MM.1S (cell line): ENCODE results near the gene CDK5RAP2.

ENCODE experiments used
- CTCF ChIP-seq: fragments of 300-600 bp; sonication (generic); IDR thresholded peaks from 2 replicates; pipeline ENCODE4 v1.5.1; 2016; ENCODE audit warnings: antibody characterized with exemption, low read length, mixed read lengths
- EZH2 ChIP-seq: fragments of 300-600 bp; sonication (generic); optimal IDR thresholded peaks from 2 replicates; pipeline ENCODE3; 2017; ENCODE audit warnings: low read depth, mild to moderate bottlenecking, antibody characterized with exemption, low read length, mixed read lengths

DNA sequence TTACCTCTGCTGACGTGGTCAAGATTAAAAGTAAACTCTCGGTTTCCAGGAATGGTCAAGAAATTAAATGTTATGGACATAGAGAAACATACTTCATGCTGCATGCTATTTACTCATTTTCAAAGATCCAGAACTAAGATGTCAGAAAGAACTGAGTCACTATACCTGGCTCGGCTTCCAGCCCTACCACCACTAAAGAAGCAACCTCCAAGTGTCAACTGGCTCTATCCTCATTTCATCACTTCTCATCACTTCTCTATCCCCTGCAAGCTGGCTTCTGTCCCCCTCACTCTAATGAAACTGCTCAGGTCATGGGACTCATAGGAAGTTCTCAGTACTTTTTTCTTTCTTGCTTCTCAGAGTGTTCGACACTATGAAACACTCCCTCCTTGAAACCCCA lies 116.2 kb downstream of the CDK5RAP2 start:
- no peak for TF ChIP-seq CTCF
- no peak for TF ChIP-seq EZH2
